Endometrium (tissue), 2 donors: ENCODE data around the gene NPAS3.
A peak's percentile ranks its signal among the peaks of the same experiment; 100 is the strongest.
"Not testable (repeated sequence)": the region's sequence is repeated elsewhere in the genome, so short reads cannot be mapped to it uniquely, and the experiment has no call there.

Source experiments
- FAIRE-seq: peaks from 2 replicates; lab custom pipeline; 2012; peaks lifted over from hg19 to GRCh38; lab: Jason Lieb, UNC
- donor health status: control.
- donor health status: control.

Gene NPAS3

GRCh38 chr14:33081259-33081658 is 142.6 kb downstream of the NPAS3 start:
- FAIRE-seq, result no peak

DNA sequence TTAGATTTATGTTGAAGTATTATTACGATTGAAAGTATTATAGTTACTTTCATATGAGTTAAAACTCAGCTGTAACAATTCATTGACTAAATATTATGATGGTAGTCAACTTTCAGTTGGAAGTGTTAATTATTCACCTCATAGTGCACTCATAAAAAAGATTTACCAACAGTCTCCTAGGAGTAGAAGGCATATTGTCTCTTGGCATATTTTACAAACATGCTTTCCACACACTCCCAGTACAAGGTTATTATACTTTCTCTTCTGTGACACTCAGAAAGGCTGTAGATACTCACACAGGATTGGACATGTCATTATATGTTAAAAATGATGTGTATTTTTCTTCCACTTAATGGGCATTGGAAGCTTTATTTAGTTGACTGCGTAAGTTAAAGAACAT is 147.1 kb downstream of the NPAS3 start:
- no peak for FAIRE-seq

GRCh38 chr14:33088274-33088673 is 149.6 kb downstream of the NPAS3 start:
- FAIRE-seq, result not testable (repeated sequence)

- FAIRE-seq, result no peak
Observed at GRCh38 chr14:33098016-33098415, 159.3 kb downstream of the NPAS3 start.

GRCh38 chr14:33103489-33103888 is 164.8 kb downstream of the NPAS3 start:
- peak; percentile 41 for FAIRE-seq

DNA sequence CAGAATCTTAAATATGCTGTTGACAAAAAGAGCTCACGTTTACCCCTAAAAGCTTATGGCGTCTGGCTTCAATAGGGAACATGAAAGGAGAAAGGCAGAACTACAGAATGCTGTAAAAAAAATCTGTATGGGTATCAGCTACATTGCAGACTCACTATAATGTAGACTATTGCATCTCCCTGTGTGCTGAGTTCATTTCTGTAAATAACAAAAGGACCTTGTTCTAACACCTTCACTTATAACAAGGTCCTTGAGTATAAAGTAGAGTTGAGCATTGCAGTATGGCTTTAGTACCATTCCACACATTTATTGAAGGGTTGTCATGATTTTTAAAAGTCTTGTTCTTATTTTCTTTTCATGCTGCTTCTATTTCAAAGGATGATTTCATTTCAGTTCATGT is 165.3 kb downstream of the NPAS3 start:
- no peak for FAIRE-seq

DNA sequence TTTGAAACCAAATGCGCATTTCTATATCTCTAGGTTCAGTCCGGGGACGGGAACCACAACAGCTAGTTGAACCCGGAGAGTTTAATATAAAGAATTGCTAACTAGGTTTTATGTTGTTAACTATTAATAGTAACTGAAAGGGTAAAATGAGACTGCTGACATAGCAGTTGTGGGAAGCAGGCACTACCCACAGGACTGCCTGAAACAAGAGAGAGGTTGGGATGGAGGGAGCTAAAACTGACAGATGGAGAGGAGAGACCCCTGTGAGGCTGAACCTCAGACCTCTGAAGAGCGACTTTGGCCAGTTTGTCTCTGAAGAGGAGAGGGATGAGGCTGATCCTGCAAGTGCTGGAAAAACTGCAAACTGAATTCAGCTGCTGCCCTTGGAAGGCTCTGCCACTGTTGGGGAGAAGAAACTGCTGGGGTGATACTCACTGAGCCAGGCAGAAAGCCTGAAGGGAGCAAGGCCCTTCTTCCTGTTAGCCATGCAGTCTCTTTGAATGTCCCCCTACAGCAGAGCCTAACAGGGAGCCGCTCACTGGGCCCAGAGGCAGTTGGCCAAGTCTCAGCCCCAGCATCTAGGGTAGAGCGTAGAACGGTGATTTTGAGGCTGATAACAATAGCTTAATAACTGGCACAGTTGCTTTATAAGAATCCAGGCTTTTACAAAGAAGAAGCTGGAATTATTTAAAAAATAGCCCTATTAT is 172.2 kb downstream of the NPAS3 start:
- no peak for FAIRE-seq

DNA sequence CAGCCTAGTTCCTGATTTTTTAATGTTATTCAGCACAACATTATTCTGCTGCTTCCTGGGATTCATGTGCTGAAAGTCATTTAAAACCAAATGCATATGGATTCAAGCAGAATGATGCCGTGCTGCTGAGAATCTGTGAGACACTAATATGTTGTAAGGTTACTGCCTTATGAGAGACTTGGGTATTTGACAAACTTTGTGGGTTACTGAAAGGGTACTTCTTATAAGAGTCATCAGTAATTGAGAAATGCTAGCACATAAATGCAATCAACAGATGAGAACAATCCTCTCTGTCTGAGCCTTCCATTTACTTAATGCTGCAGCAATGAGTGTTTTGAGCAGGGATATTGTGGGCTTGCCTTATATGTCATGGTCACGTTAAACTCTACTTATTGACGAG is 175.7 kb downstream of the NPAS3 start:
- no peak for FAIRE-seq

- FAIRE-seq, result no peak
Observed at GRCh38 chr14:33118668-33119067, 180.0 kb downstream of the NPAS3 start.

DNA sequence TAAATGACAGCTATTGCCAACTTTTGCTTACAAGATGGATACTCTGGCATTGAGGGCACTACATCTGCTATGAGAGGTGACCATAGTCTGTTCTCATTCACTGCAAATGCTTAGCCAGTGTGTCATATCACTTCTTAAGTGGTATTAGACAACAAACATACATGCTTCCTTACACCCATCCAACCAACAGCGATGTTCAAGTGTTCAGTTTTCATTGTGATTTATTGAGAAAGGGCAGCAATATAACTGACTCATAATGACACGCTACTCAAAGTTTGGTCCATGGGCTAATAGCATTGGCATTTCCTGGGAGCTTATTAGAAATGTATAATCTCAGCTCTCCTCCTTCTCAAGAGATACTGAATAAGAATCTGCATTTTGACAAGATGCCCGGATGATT is 181.7 kb downstream of the NPAS3 start:
- FAIRE-seq, result no peak

- FAIRE-seq, result no peak
Observed at GRCh38 chr14:33120966-33121365, 182.3 kb downstream of the NPAS3 start.

DNA sequence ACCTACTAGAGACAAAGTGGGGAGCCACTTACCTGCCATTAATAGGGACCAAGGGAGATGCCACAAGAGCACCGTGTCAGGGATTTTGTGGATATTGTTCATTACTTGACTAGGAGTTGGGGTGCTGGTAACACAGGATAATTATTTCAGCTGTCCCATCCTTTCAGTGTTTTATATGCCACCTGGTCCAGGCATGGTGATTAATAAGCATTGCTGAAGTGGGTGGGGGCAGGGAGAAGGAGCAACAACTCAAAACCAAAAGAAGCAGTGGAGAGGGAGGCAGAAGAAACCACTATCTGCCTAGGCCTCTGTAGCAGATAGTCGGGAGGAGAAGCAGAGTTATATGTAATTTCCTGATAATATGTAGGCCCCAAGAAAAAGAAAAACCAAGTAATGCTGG is 184.6 kb downstream of the NPAS3 start:
- FAIRE-seq, result no peak

DNA sequence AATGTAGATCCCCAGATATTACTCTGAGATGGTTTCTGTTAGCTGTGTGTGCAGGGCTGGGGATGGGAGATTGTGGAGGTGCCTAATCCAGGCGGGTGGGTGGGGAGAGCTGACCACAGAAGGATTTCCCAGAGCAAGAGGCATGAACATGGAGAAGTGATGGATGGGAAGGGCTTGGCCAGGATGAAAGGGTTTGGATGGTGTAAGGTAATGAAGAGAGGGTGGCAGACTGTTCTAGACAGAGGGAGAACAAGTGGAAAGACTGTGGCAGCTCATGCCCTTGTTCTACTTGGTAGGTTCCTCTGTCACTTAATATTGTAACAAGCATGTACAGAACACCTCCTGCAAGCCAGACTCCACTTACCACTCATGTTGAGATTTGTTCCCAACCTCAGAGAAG is 187.8 kb downstream of the NPAS3 start:
- no peak for FAIRE-seq

DNA sequence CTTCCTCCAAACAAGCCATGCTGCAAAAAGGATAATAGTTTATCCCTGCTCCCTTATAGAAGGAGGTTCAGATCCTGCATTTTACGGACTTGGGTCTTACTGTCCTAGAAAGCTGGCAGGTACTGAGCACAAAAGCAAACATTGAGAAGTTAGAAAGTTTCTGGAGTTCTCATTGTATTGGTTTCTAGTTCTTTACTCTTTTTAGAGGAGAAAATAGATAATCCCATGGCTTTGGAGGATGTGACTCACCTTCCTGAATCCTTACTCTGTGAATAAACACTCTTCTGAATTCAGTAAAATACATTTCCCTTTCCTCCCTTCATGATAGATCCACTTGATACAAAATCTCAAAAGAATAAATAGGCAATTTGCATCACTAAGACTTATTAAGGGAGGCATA is 188.9 kb downstream of the NPAS3 start:
- no peak for FAIRE-seq

DNA sequence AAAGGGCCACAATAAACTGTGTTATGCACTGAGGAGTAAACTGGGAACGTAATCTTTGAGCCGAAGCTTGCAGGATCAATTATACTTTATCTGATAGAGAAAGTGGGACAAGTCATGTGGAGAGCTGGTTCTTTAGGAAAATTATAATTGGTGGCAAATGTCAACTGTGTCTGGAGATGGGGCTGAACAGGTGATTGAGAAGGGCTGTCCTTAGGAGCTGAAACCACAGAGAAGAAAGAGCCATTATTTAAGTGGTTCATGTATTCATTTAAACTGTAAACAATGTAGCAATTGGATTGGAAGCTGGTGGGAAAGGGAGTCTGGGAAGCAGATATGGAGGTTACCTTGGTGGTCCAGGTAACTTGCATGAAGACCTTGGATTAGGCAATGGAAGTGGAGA is 193.1 kb downstream of the NPAS3 start:
- FAIRE-seq, result no peak

DNA sequence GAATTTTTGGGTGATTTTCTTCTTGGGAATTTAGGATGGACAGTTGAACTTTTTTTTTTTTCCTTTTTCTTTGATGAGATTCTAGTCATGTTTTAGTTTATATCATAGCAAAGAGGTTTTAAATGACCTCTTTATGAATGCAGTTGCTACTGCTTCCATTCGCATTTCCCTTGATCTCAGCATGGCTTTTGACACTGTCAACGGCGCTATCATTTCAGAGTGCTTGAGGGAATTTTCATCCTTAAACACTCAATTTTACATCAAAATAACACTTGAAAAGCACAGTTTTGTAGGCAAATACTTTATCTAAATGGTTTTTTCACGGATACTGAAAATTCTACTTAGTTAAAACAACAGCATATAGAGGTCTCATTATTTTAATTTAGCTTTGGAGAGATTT is 195.5 kb downstream of the NPAS3 start:
- no peak for FAIRE-seq

DNA sequence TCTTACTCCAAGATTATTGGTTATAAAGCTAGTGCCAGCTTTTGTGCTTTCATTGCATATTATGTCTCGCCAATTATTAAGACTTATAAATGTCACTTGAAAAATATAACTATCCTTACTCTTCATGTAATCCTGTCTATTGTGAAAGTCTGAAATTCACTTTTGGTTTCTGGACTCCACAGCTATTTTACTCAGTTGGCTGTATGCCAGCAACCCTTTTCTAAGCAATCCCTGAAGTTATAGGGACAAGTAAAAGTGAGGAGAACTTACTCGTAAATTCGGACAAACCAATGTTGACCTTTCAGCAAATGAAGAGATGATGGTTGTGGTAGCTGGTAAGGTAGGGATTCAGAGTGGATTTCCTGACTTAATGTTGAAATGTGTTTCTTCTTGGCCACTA is 196.3 kb downstream of the NPAS3 start:
- no peak for FAIRE-seq

GRCh38 chr14:33150666-33151428 is 212.2 kb downstream of the NPAS3 start:
- FAIRE-seq, result no peak

DNA sequence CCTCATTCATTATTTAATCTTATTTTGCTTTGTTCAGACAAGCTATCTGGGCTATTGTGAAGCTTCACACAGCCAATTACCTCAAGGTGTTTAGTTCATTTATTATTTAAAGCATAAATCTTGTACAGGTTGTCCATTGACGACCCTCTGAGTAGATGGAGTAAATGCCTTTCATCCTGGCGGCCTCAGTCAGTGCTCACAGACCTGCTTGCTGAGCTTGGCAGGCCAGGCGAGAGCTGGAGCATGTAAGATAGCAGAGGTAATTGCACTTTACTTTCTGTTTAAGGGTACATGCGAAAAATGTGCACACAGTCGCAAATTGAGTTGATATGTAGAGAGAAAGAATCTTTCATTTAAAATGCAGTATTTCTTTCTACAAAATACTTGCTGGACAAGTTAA is 224.4 kb downstream of the NPAS3 start:
- FAIRE-seq, result no peak

GRCh38 chr14:33163600-33163999 is 224.9 kb downstream of the NPAS3 start:
- FAIRE-seq, result no peak

GRCh38 chr14:33165144-33165925 is 226.7 kb downstream of the NPAS3 start:
- FAIRE-seq, result no peak

DNA sequence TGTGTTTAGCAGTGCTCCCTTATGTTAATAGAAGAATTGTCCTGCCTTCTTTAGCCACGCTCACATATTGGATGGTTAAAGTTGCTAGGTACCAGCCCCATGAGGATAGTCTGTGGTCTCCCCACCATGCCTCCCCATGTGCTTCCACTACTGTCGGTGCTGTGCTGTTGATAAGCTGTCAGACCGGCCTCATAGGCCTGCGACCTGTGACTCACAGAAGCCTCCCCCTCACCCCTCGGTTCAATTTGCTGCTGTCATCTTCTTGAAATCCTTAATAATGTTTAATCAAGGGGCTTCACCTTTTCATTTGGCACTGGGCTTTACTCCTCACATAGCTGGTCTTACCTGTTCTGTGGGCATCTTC is 227.2 kb downstream of the NPAS3 start:
- FAIRE-seq, result no peak

DNA sequence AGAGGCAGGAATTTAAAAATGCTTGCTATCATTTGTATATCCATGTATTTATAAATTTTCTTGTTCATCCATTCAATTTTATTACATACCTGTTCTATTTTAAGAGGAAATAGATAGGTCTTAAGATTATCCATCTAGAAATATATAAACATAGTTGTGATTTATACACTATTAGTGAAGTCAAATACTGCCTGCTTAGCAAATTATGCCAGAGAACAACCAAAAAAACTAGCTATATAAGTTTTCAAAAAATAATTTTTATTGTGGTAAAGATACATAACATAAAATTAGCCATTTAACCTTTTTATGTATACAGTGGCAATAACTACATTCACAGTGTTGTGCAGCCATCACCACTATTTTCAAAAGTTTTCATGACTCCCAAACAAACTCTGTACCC is 237.3 kb downstream of the NPAS3 start:
- no peak for FAIRE-seq
